GM19395 (cell line): ENCODE results near the gene ANKHD1.

Experiments
- ATAC-seq: cut with Tn5 transposase; IDR thresholded peaks from one replicate; pipeline ENCODE4 v1.9.1; 2021; ENCODE audit warnings: mild to moderate bottlenecking, moderate library complexity; ENCODE audit not compliant: unreplicated experiment

Gene ANKHD1, protein sequence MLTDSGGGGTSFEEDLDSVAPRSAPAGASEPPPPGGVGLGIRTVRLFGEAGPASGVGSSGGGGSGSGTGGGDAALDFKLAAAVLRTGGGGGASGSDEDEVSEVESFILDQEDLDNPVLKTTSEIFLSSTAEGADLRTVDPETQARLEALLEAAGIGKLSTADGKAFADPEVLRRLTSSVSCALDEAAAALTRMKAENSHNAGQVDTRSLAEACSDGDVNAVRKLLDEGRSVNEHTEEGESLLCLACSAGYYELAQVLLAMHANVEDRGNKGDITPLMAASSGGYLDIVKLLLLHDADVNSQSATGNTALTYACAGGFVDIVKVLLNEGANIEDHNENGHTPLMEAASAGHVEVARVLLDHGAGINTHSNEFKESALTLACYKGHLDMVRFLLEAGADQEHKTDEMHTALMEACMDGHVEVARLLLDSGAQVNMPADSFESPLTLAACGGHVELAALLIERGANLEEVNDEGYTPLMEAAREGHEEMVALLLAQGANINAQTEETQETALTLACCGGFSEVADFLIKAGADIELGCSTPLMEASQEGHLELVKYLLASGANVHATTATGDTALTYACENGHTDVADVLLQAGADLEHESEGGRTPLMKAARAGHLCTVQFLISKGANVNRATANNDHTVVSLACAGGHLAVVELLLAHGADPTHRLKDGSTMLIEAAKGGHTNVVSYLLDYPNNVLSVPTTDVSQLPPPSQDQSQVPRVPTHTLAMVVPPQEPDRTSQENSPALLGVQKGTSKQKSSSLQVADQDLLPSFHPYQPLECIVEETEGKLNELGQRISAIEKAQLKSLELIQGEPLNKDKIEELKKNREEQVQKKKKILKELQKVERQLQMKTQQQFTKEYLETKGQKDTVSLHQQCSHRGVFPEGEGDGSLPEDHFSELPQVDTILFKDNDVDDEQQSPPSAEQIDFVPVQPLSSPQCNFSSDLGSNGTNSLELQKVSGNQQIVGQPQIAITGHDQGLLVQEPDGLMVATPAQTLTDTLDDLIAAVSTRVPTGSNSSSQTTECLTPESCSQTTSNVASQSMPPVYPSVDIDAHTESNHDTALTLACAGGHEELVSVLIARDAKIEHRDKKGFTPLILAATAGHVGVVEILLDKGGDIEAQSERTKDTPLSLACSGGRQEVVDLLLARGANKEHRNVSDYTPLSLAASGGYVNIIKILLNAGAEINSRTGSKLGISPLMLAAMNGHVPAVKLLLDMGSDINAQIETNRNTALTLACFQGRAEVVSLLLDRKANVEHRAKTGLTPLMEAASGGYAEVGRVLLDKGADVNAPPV (N-terminal part only)

GRCh38 chr5:140401362-140402257, at the start of gene ANKHD1:
TSS of gene ANKHD1 (plus strand) at chr5:140401833. CDS start at chr5:140401968, 135 bp downstream.
- ATAC-seq: peak; percentile 89

- no peak for ATAC-seq
Measured at GRCh38 chr5:140355546-140355945, 46.1 kb upstream of the ANKHD1 start.

DNA sequence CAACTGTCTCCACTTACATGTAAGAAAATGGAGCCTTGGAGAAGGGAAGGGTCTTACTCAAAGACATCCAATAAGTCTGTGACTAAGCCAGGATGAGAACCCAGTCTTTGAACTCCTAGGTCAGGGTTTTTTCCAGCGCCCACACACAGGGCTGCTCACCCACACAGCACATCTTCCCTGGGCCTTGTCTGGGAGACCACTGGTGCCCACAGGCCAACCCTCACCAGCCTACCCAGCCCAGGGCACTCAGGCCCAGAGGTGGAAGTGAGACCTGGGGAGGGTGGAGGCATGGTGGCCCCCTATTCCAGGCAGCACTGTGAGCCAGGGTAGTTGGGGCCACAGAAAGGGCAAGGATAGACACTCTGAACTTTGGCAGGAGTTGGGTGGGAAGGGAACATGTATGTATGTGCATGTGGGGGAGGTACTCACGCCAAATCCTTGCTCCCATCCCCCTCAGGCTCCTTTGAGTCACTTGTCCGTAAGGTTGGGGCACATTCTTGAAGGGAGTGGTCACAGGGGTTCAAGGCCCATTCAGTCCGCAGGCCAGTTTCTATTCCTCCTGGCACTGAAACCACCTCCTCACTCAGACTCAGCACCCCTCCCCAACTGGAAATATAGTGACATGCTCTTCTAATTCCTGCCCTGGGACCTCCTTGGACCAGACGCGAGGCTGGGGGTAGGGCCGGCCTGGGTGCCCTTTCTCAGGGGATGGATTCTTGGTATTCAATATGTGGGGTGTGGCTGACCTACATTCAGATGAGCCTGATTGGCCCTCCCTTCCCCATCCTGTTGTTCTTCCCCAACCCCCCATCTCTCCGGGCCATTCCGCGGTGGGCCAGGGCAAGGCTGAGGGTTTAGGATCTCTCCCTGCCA, 44.5 kb upstream of the ANKHD1 start:
- peak; percentile 21 for ATAC-seq

- ATAC-seq: peak; percentile 96
Measured at GRCh38 chr5:140357726-140358093, 43.9 kb upstream of the ANKHD1 start.

DNA sequence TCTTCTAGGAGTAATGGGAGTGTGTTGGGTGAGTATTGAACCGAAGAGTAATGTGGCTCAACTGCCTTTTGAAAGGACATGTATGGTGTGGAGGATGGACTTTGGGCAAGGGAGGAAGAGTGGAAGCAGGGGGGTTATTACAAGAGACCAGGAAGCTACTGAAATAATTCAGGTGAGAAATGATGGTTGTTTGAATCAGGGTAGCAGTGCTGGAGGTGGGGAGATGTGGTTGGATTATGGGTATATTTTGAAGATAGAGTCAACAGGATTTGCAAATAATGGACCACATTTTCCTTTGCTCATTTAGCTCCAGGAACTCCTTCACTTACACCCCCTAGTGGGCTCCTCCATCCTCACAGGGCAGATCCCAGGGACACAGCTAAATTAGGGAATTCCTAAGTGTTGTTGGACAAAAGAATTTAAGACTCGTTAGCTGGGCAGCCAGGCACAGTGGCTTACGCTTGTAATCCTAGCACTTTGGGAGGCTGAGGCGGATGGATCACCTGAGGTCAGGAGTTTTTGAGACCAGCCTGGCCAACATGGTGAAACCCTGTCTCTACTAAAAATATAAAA, 42.8 kb upstream of the ANKHD1 start:
- ATAC-seq: no peak

DNA sequence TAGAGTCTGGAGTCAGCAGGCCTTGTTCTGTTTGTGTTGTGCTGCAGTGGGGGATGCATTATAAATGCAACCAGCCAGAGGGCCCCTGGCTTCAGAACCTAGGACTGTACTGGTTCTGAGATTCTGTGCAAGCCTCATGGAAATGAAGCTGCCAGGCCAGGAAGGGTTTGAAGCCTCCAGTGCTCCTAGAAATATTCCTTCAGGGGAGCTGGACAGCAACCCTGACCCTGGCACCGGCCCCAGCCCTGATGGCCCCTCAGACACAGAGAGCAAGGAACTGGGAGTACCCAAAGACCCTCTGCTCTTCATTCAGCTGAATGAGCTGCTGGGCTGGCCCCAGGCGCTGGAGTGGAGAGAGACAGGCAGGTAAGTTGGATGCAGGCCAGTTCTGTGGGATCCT, 41.5 kb upstream of the ANKHD1 start, which contains the start of gene SLC4A9:
Gene SLC4A9, plus strand, starts transcription at position 94 of the 400 bp plus-strand sequence. Its CDS starts 43 bp downstream, at position 137.
- no peak for ATAC-seq

DNA sequence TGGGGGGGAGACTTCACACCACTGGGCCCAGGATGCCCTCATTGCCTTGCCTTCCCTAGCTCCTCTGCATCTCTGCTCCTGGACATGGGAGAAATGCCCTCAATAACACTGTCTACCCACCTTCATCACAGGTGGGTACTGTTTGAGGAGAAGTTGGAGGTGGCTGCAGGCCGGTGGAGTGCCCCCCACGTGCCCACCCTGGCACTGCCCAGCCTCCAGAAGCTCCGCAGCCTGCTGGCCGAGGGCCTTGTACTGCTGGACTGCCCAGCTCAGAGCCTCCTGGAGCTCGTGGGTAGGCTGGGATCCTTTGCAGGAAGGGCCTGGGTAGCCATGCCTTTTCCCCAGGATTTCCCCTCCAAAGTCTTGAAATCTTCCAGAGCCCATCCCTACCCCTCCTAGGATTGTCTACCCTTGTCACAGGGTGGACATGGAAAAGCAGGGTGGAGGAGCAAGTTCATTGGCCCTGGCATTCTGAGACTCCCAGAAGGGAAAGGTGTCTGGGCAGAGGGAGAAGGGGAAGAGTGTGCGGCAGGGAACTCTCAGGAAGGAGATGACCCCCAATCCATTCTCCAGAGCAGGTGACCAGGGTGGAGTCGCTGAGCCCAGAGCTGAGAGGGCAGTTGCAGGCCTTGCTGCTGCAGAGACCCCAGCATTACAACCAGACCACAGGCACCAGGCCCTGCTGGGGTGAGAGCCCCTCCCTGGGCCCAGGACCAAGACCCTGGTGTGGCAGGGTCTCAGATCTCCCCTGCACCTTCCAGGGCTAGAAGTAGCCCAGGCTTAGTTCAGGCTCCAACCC, 40.8 kb upstream of the ANKHD1 start:
- ATAC-seq: no peak

DNA sequence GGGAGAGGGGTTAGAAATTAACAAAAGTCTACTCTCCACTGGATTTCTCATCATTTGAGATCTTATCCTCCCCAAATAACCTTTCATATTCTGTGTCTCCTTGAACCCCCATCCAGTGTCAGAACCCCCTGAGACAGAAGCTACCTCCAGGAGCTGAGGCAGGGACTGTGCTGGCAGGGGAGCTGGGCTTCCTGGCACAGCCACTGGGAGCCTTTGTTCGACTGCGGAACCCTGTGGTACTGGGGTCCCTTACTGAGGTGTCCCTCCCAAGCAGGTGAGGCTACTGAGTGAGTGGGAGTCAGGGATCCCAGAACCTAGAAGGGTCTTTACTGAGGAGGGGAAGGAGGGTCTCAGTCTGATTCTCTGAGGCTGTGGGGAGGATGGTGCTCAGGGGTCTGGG, 39.7 kb upstream of the ANKHD1 start:
- no peak for ATAC-seq

- ATAC-seq: no peak
Measured at GRCh38 chr5:140362311-140362710, 39.3 kb upstream of the ANKHD1 start.

DNA sequence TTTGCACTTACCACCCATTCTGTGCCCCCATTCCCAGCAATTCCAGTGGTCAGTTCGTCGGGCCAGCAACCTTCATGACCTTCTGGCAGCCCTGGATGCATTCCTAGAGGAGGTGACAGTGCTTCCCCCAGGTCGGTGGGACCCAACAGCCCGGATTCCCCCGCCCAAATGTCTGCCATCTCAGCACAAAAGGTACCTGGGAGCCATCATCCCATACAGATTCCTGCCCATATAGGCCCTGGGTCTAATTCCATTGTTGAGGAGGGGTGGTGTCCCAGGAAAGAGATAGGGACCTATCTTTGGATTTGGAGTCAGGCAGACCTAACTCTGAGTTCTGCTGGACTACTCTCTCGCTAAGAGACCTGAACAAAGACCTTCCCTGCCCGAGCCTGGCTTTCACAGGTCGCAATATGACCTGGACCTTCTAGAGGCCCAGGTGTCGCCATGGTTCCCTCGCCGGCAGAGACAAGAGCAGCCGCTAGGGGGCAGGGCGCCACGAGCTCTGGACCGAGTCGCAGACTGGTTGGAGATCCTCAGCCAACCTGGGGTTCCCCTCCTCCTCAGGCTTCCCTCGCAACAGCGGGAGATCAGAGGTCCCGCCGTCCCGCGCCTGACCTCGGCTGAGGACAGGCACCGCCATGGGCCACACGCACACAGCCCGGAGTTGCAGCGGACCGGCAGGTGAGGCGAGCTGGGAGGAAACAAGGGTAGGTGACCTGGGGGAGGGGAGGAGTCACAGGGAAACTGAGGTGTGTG, 38.6 kb upstream of the ANKHD1 start:
- ATAC-seq: peak; percentile 91

DNA sequence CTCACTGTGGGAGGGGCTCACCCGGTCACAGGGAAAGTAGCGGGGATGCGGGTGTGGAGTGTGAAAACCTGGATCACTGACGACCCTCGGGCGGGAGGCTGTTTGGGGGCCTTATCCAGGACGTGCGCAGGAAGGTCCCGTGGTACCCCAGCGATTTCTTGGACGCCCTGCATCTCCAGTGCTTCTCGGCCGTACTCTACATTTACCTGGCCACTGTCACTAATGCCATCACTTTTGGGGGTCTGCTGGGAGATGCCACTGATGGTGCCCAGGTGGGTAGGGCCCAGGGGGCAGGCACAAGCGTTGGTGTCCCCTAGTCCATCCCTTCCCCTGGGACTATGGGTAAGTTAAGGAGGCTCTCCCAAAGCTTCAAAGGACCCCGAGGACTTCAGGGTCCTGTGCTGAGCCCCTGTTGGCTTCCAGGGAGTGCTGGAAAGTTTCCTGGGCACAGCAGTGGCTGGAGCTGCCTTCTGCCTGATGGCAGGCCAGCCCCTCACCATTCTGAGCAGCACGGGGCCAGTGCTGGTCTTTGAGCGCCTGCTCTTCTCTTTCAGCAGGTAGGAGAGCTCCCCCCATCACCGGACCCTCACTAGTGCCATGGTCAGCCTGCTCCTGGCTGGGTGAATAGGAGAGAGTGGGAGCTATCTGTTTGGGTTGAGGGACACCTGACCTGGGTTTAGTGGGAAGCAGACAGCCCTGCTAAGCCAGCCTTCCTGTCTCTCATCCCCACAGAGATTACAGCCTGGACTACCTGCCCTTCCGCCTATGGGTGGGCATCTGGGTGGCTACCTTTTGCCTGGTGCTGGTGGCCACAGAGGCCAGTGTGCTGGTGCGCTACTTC, 37.8 kb upstream of the ANKHD1 start:
- no peak for ATAC-seq

DNA sequence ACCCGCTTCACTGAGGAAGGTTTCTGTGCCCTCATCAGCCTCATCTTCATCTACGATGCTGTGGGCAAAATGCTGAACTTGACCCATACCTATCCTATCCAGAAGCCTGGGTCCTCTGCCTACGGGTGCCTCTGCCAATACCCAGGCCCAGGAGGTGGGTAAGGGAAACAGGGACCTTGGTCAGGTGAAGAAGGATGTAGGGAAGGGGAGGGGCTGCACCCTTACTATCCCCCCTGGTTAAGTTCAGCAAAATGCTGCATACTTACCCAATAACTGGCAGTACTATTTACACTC, 37.2 kb upstream of the ANKHD1 start:
- no peak for ATAC-seq

DNA sequence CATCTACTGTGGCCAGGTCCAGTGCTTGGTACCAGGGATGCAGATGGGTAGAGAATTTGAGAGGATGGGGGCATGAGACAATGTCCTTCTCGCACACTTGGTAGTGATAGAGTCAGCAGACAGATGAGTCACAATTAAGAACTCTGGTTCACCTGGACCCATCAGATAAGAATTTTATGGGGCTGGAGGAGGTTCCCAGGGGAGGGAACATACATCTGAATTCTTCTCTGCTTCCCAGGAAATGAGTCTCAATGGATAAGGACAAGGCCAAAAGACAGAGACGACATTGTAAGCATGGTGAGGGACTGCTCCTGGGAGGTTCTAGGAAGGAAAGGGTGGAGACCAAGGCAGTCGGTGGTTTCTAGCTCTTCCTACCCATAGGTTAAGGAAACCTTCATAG, 36.4 kb upstream of the ANKHD1 start:
- ATAC-seq: no peak

DNA sequence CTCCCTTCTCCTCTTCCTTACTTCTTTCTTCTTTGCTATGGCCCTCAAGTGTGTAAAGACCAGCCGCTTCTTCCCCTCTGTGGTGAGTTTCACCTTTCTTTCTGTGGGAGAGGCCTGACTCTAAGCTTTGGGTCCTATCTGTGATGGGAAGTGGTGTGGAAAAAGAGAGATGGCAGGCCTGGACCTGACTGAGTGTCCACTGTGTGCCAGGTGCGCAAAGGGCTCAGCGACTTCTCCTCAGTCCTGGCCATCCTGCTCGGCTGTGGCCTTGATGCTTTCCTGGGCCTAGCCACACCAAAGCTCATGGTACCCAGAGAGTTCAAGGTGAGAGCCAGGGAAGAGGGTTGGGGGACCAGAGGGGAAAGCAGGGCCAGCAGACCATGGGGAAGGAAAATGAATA, 35.7 kb upstream of the ANKHD1 start:
- no peak for ATAC-seq

- ATAC-seq: no peak
Measured at GRCh38 chr5:140366589-140367255, 34.9 kb upstream of the ANKHD1 start.
